GM15510 (cell line): ENCODE measurements around the gene CST7.

Source experiments
- POLR2A ChIP-seq: IDR thresholded peaks from 3 replicates; pipeline ENCODE4 v1.6.1; 2011; ENCODE audit warnings: borderline replicate concordance; ENCODE audit not compliant: insufficient read length; ENCODE audit errors: extremely low read depth

Gene CST7

DNA sequence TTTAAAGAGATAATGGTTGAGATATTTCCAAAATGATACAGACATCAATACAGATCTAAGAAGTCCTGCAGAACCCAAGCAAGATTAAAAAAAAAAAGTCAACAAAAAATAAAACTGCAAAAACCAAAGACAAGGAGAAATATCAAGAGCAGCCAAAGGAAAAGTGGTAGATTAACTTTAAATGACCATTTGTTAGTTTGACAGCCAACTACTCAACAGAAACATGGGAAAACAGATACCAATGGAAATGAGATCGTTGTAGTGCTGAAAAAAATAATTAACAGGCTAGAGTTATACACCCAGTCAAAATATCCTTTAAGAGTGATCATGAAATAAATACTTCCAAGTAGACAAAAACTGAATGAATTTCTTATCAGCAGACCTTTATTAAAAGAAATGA is 53.9 kb downstream of the CST7 start:
- no peak for TF ChIP-seq POLR2A

- TF ChIP-seq POLR2A: no peak
Observed at GRCh38 chr20:25005220-25005619, 56.2 kb downstream of the CST7 start.

DNA sequence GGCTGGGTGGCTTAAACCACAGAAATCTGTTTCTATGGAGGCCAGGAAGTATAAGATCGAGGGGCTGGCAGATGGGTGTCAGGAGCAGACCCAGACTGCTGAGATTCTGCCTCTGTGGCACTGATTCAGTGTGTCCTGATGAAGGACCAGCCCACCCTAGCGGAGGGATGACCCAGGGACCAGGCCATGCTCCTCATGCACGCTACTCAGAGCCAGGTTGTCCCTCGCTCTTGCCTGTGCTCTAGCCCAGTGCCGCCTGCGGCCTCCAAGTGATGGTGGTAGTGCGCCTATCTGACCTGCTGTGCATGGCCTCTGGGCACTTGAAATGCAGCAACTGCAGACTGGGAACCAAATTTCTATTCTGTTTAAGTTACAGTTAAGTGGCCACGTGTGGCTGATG is 56.6 kb downstream of the CST7 start:
- TF ChIP-seq POLR2A: no peak

DNA sequence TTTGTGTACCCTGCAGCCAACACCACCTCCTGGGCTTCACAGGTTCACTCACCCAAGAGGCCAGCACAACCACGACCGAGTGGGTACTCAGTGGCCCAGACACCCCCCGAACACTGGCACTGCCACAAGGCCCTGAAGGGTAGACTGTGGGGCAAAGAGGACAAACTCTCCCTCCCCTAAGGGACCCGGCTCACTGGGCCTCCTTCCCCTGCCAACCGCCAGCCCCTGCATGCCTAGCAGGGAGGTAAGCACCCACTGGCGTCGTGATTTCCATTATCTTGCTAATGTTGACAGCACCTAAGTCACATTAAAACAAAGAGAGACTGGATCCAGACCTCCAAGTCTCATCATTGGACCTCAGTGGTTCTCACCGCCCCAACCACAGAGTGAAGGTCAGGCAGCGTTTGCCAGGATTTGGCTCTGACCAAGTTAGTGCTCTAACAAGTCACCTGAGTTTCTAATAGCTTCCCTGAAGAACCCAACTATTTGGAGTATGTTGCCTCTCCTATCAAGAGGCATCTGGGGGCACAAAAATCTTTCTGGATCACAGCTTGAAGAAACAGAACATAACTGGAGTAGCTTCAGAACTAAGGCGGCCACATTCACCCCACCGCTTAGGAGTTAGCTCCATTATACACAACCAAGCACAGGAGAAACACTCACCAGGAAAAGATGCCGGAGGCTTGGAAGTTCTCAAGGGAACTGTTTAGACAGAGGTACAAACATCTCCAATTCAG is 57.5 kb downstream of the CST7 start:
- TF ChIP-seq POLR2A: no peak

- no peak for TF ChIP-seq POLR2A
Observed at GRCh38 chr20:25007491-25008305, 58.6 kb downstream of the CST7 start.

GRCh38 chr20:25008388-25009217 is 59.5 kb downstream of the CST7 start:
- TF ChIP-seq POLR2A: no peak
